ENCODE measurements around the gene ZNF143.

- TF ChIP-seq CTCF (IDR thresholded peaks at IDR 0.05; ENCODE audit: low read depth, low read length, poor library complexity, severe bottlenecking) (no peak), EZH2phosphoT487 (IDR thresholded peaks at IDR 0.05; ENCODE audit: borderline replicate concordance, low read length) (no peak)
These were observed 100.6 kb downstream of the ZNF143 start for GRCh38 chr11:9561279-9561982.

Data from DOHH2 (cell line).